GM12878 (cell line): ENCODE results near the gene CEBPG. TPM values are rescaled to one million over a fixed set of nuclear protein-coding genes. Genes with fewer than 3 reads are reported as not detected.

Source experiments
- ATAC-seq: fragments of 200-7000 bp; cut with Tn5 transposase; 3 replicates; pipeline ENCODE4 v1.9.1; 2020; ENCODE audit warnings: mild to moderate bottlenecking, moderate library complexity
- BruUV-seq: library from RNA; stranded (reverse); fragments of 400-500 nt; replicated peaks from 2 replicates; lab custom pipeline; 2021; lab: Mats Ljungman, UMichigan
- CTCF ChIA-PET: fragments of 300-600 bp; sonication (Branson Sonifier 250); formaldehyde crosslinking; extraction: SDS; loops from one replicate; lab custom pipeline; 2021; ENCODE audit warnings: inconsistent platforms; lab: Yijun Ruan, JAX
- POLR2A ChIA-PET: fragments of 350-600 bp; formaldehyde crosslinking; extraction: SDS; loops from one replicate; lab custom pipeline; 2021; ENCODE audit warnings: inconsistent platforms; lab: Charles Lee
- RAD21 ChIA-PET: fragments of 300-600 bp; sonication (Branson Sonifier 250); formaldehyde crosslinking; loops from one replicate; lab custom pipeline; 2023; ENCODE audit warnings: antibody characterized with exemption; ENCODE audit not compliant: unreplicated experiment; lab: Charles Lee
- SMC1A ChIA-PET: fragments of 300-600 bp; sonication (Branson Sonifier 250); formaldehyde crosslinking; loops from one replicate; lab custom pipeline; 2023; ENCODE audit not compliant: unreplicated experiment, uncharacterized antibody; lab: Charles Lee
- DNase-seq: peaks from one replicate; pipeline ENCODE4 v3.0.0-alpha.2; 2011; ENCODE audit warnings: low read depth, low spot score
- FAIRE-seq: peaks from 3 replicates; lab custom pipeline; 2011; peaks lifted over from hg19 to GRCh38; lab: Jason Lieb, UNC
- H2AFZ ChIP-seq: 2 replicates; pipeline ENCODE4 v1.6.0; 2011; ENCODE audit warnings: low read depth, low read length, control low read depth; ENCODE audit not compliant: control insufficient read depth
- H3K27ac ChIP-seq: 2 replicates; pipeline ENCODE4 v1.5.1; 2011; ENCODE audit warnings: control low read depth; ENCODE audit not compliant: control insufficient read depth, insufficient read depth
- H3K27me3 ChIP-seq, 2 experiments: replicated peaks in 1 of 2; 2 replicates each; pipeline versions ENCODE4 v1.6.0 to v1.6.1; 2011; ENCODE audit warnings: low read length in 1 of 2; ENCODE audit not compliant: control insufficient read depth in 2 of 2, insufficient read depth in 2 of 2
- H3K36me3 ChIP-seq, 2 experiments: 2 replicates each; pipeline ENCODE4 v1.5.1; 2011; ENCODE audit warnings: low read length in 1 of 2; ENCODE audit not compliant: control insufficient read depth in 2 of 2, insufficient read depth in 2 of 2
- H3K4me1 ChIP-seq: 2 replicates; pipeline ENCODE4 v1.6.1; 2011; ENCODE audit warnings: mild to moderate bottlenecking, low read length, moderate library complexity, mixed read lengths; ENCODE audit not compliant: control insufficient read depth, insufficient read depth
- H3K4me2 ChIP-seq: 2 replicates; pipeline ENCODE4 v1.6.0; 2011; ENCODE audit warnings: control low read depth; ENCODE audit not compliant: control insufficient read depth, insufficient read depth
- H3K4me3 ChIP-seq: fragments of 200-600 bp; sonication (generic); 2 replicates; pipeline ENCODE4 v1.5.1; 2016
- H3K79me2 ChIP-seq: 2 replicates; pipeline ENCODE4 v1.6.0; 2011; ENCODE audit warnings: low read length; ENCODE audit not compliant: control insufficient read depth, insufficient read depth
- H3K9ac ChIP-seq: 2 replicates; pipeline ENCODE4 v1.8.0; 2011; ENCODE audit warnings: low read length, control low read depth, mixed read lengths; ENCODE audit not compliant: control insufficient read depth, insufficient read depth
- H3K9me3 ChIP-seq: replicated peaks from 3 replicates; pipeline ENCODE4 v1.5.1; 2011; ENCODE audit warnings: mild to moderate bottlenecking, low read length; ENCODE audit not compliant: control insufficient read depth, insufficient read depth
- H4K20me1 ChIP-seq: 2 replicates; pipeline ENCODE4 v1.6.0; 2011; ENCODE audit not compliant: control insufficient read depth, insufficient read depth
- HCFC1 ChIP-seq: fragments of 150-350 bp; IDR thresholded peaks from 2 replicates; pipeline ENCODE4 v1.6.1; 2014; ENCODE audit warnings: low read length
- IRF4 ChIP-seq: IDR thresholded peaks from 2 replicates; pipeline ENCODE4 v1.6.1; 2011; ENCODE audit warnings: low read depth, low read length
- MEF2B ChIP-seq: fragments of 450-650 bp; IDR thresholded peaks from 2 replicates; pipeline ENCODE4 v1.6.1; 2018; ENCODE audit warnings: mild to moderate bottlenecking, moderate library complexity; ENCODE audit not compliant: partially characterized antibody, poor library complexity, severe bottlenecking
- MYB ChIP-seq: fragments of 150-350 bp; IDR thresholded peaks from 2 replicates; pipeline ENCODE4 v1.6.1; 2014; ENCODE audit warnings: mild to moderate bottlenecking, low read depth, low read length, borderline replicate concordance
- NFXL1 ChIP-seq: fragments of 450-650 bp; IDR thresholded peaks from 2 replicates; pipeline ENCODE4 v1.6.1; 2017; ENCODE audit warnings: antibody characterized with exemption, mild to moderate bottlenecking, borderline replicate concordance
- PML ChIP-seq: IDR thresholded peaks from 2 replicates; pipeline ENCODE4 v1.6.1; 2012; ENCODE audit warnings: low read length, inconsistent platforms
- POLR2AphosphoS2 ChIP-seq: IDR thresholded peaks from 2 replicates; pipeline ENCODE4 v1.6.1; 2011; ENCODE audit warnings: low read depth, mild to moderate bottlenecking, low read length, improper control_type of control experiment, moderate library complexity
- RAD51 ChIP-seq: fragments of 450-650 bp; IDR thresholded peaks from 2 replicates; pipeline ENCODE4 v1.6.1; 2016; ENCODE audit warnings: moderate library complexity, mild to moderate bottlenecking, inconsistent platforms
- SPI1 ChIP-seq: IDR thresholded peaks from 2 replicates; pipeline ENCODE4 v1.6.1; 2011; ENCODE audit warnings: low read depth, mild to moderate bottlenecking, low read length, moderate library complexity, borderline replicate concordance; ENCODE audit not compliant: insufficient read depth
- SREBF2 ChIP-seq: IDR thresholded peaks from 2 replicates; pipeline ENCODE4 v1.6.1; 2012; ENCODE audit warnings: mild to moderate bottlenecking, low read length
- SUZ12 ChIP-seq: fragments of 200-600 bp; sonication (generic); IDR thresholded peaks from one replicate; pipeline ENCODE4 v1.6.1; 2018; ENCODE audit warnings: antibody characterized with exemption, mild to moderate bottlenecking; ENCODE audit not compliant: unreplicated experiment
- WGBS: methylation state at CpG from one replicate; pipeline ENCODE4 v1.1.6; 2016; ENCODE audit warnings: low lambda C conversion rate; ENCODE audit not compliant: insufficient replicate concordance, insufficient coverage; ENCODE audit errors: missing lambda C conversion rate; 5-methylcytosine and 5-hydroxymethylcytosine counted together
- in situ Hi-C: fragments of 300-500 bp; cut with MboI; formaldehyde crosslinking; loops from 9 replicates; pipeline ENCODE4 v1.14.3; 2018; ENCODE audit warnings: mixed read lengths
- intact Hi-C: fragments of 100-400 bp; cut with micrococcal nuclease; formaldehyde crosslinking; loops from one replicate; pipeline ENCODE4 v1.14.2; 2022; ENCODE audit not compliant: unreplicated experiment
- polyA plus RNA-seq, 11 experiments: library from polyadenylated mRNA; depleted of rRNA in 4 of 11; unstranded in 6 of 11; stranded (reverse) in 5 of 11; fragments of >200 nt; fragmentation: Nextera tagmentation in 4 of 11; fragmentation: Illumina TruSeq in 1 of 11; extraction: Ambion mirVana in 4 of 11; extraction: Trizol in 1 of 11; gene quantifications; 1 replicate in 1 of 11; 2 replicates in 10 of 11; pipeline versions ENCODE4 v1.2.1 to v1.2.3, GENCODE V29; 2011 to 2016; ENCODE audit warnings: inconsistent platforms in 2 of 11, missing spikeins in 2 of 11, low read depth in 1 of 11
- total RNA-seq, 4 experiments: library from RNA; depleted of rRNA in 3 of 4; stranded (reverse); fragments of >200 nt in 3 of 4; fragmentation: Illumina TruSeq in 1 of 4; extraction: Trizol in 1 of 4; gene quantifications; 2 replicates each; pipeline versions ENCODE4 v1.2.1 to v1.2.3, GENCODE V29; 2013 to 2021

CEBPG gene
- total and polyA plus RNA-seq, 10 of the 15 experiments (the other 5 are each of a cell fraction or from before 2014, with no cell fraction given): 5.2 to 22.4 (median 20.0) TPM

DNA sequence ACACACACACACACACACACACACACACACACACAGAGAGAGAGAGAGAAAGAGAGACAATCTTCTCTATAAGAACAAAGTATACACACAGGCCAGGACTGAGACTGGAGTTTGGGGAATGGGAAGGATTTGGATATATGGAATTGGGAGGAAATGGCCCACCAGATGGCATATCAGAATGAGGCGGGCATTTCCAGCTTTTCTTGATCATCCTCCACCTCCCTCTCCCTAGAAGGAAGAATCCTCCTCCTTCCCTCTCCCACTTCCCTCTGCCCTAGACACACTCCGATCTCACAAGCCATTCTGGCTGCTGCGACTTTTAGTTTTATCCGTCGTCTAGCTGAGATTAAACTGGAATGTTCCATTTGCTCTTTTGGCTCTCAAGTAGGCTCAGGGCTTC is 10.0 kb upstream of the CEBPG start:
- Histone ChIP-seq H3K27ac (no peak overlapping the region), H3K4me1 (no peaks in the 10 kb centered on the region), H3K79me2 (no peaks in the 10 kb centered on the region), H3K4me2 (no peak overlapping the region), H4K20me1 (no peaks in the 10 kb centered on the region), H3K36me3 (no peaks in the 10 kb centered on the region), H3K9me3 (no peaks in the 10 kb centered on the region), H3K4me3 (no peak overlapping the region), H3K9ac (no peak overlapping the region), H3K27me3 (no peaks in the 10 kb centered on the region; a peak in 1 of 4 replicates), H2AFZ (no peak overlapping the region)
- in situ Hi-C loops: no loop called here
- ChIA-PET CTCF (interaction anchor here (0.5 to 0.7 kb wide), 2 partner anchors 9 to 22 kb away, joined by 4 read pairs; no protein-coding TSS in a partner anchor), POLR2A (no interaction called here), RAD21 (no interaction called here), SMC1A (interaction anchor here (0.9 kb wide), 1 partner anchor 127 kb away, joined by 3 read pairs; no protein-coding TSS in a partner anchor)
- ATAC-seq: no peak
- no peak for TF ChIP-seq MEF2B
- TF ChIP-seq SREBF2: no peak
- TF ChIP-seq SPI1: no peak
- TF ChIP-seq IRF4: no peak
- no peak for TF ChIP-seq HCFC1
- no peak for TF ChIP-seq SUZ12
- no peak for TF ChIP-seq RAD51
- no peak for TF ChIP-seq POLR2AphosphoS2
- no peak for TF ChIP-seq NFXL1
- TF ChIP-seq PML: no peak
- no peak for TF ChIP-seq MYB
- intact Hi-C loops: no loop called here
- WGBS: 51% methylated on average over 5 of the region's 5 CpGs
- no TSS peak for BruUV-seq
- no peak for FAIRE-seq
- DNase-seq: no peak
